PC-3 (cell line): Measurements from ENCODE around the gene PDZD7. TPM values are rescaled to one million over a fixed set of nuclear protein-coding genes. Genes with fewer than 3 reads are reported as not detected.

Experiments
- ATAC-seq: fragments of 200-7000 bp; cut with Tn5 transposase; 2 replicates; pipeline ENCODE4 v1.9.1; 2020; ENCODE audit warnings: mild to moderate bottlenecking, moderate library complexity
- BruUV-seq: library from RNA; stranded (reverse); fragments of 400-500 nt; replicated peaks from 2 replicates; lab custom pipeline; 2021; lab: Mats Ljungman, UMichigan
- CTCF ChIA-PET: fragments of 300-600 bp; sonication (Branson Sonifier 250); formaldehyde crosslinking; loops from one replicate; lab custom pipeline; 2022; ENCODE audit warnings: antibody characterized with exemption; lab: Charles Lee
- POLR2A ChIA-PET: fragments of 300-600 bp; sonication (Branson Sonifier 250); formaldehyde crosslinking; loops from one replicate; lab custom pipeline; 2022; ENCODE audit warnings: antibody characterized with exemption; ENCODE audit not compliant: unreplicated experiment; lab: Charles Lee
- DNase-seq: peaks from one replicate; pipeline ENCODE4 v3.0.0-alpha.2; 2015
- H2AFZ ChIP-seq: fragments of 300-600 bp; sonication (generic); 2 replicates; pipeline ENCODE4 v1.6.0; 2016; ENCODE audit warnings: antibody characterized with exemption, low read length
- H3F3A ChIP-seq: fragments of 300-600 bp; sonication (generic); one replicate; pipeline ENCODE4 v1.6.0; 2017; ENCODE audit warnings: antibody characterized with exemption, low read length, control low read depth, mild to moderate bottlenecking; ENCODE audit not compliant: unreplicated experiment
- H3K27ac ChIP-seq: fragments of 300-600 bp; sonication (generic); 2 replicates; pipeline ENCODE4 v1.5.1; 2016; ENCODE audit warnings: mild to moderate bottlenecking, low read length
- H3K27me3 ChIP-seq: fragments of 300-600 bp; sonication (generic); 2 replicates; pipeline ENCODE4 v1.6.1; 2016; ENCODE audit warnings: low read length, mixed read lengths
- H3K36me3 ChIP-seq: fragments of 300-600 bp; sonication (generic); 2 replicates; pipeline ENCODE4 v1.6.1; 2016; ENCODE audit warnings: low read depth, mixed run types, low read length, mixed read lengths
- H3K4me1 ChIP-seq: fragments of 300-600 bp; sonication (generic); 2 replicates; pipeline ENCODE4 v1.5.1; 2016; ENCODE audit warnings: low read length; ENCODE audit not compliant: insufficient read depth
- H3K4me2 ChIP-seq: fragments of 300-600 bp; sonication (generic); 2 replicates; pipeline ENCODE4 v1.6.0; 2016; ENCODE audit warnings: low read length
- H3K4me3 ChIP-seq: fragments of 300-600 bp; sonication (generic); 2 replicates; pipeline ENCODE4 v1.5.1; 2016; ENCODE audit warnings: mild to moderate bottlenecking, low read length, mixed read lengths
- H3K79me2 ChIP-seq: fragments of 300-600 bp; sonication (generic); 2 replicates; pipeline ENCODE4 v1.6.1; 2017; ENCODE audit warnings: low read length, mixed read lengths
- H3K9ac ChIP-seq: fragments of 300-600 bp; sonication (generic); 2 replicates; pipeline ENCODE4 v1.6.0; 2016; ENCODE audit warnings: mild to moderate bottlenecking, low read length
- H3K9me2 ChIP-seq: fragments of 300-600 bp; sonication (generic); replicated peaks from 2 replicates; pipeline ENCODE4 v1.6.1; 2016; ENCODE audit warnings: mixed run types, low read length, mixed read lengths
- H3K9me3 ChIP-seq: fragments of 300-600 bp; sonication (generic); 2 replicates; pipeline ENCODE4 v1.6.1; 2016; ENCODE audit warnings: low read length, mixed read lengths
- H4K20me1 ChIP-seq: fragments of 300-600 bp; sonication (generic); 2 replicates; pipeline ENCODE4 v1.6.1; 2016; ENCODE audit warnings: low read length, mixed read lengths
- CTCF ChIP-seq: fragments of 300-600 bp; sonication (generic); conservative IDR thresholded peaks from 2 replicates; pipeline ENCODE4 v1.5.1; 2017; ENCODE audit warnings: antibody characterized with exemption, low read depth, mild to moderate bottlenecking, low read length
- EZH2 ChIP-seq: fragments of 300-600 bp; sonication (generic); IDR thresholded peaks from one replicate; pipeline ENCODE4 v1.6.1; 2017; ENCODE audit warnings: antibody characterized with exemption, mild to moderate bottlenecking, low read length; ENCODE audit not compliant: unreplicated experiment
- EZH2phosphoT487 ChIP-seq: fragments of 300-600 bp; sonication (generic); IDR thresholded peaks from 2 replicates; pipeline ENCODE4 v1.6.1; 2018; ENCODE audit warnings: mild to moderate bottlenecking, antibody characterized with exemption, low read length, borderline replicate concordance
- intact Hi-C: fragments of 100-400 bp; cut with micrococcal nuclease; formaldehyde crosslinking; loops from 2 replicates; pipeline ENCODE4 v1.9.0; 2023
- total RNA-seq: library from RNA; depleted of rRNA; stranded (reverse); fragments of >200 nt; gene quantifications from 2 replicates; pipeline ENCODE4 v1.2.3, GENCODE V29; 2014

Gene PDZD7
- total RNA-seq, 1 experiment from 2014 or later: 2.8 TPM

GRCh38 chr10:101010329-101010728 is 20.6 kb downstream of the PDZD7 start:
- ChIA-PET POLR2A (no interaction called here), CTCF (interaction anchor here (2.2 kb wide), 1 partner anchor 12 kb away, joined by 16 read pairs; no protein-coding TSS in a partner anchor)
- TF ChIP-seq EZH2phosphoT487 (no peak), EZH2 (no peak), CTCF (no peak)
- DNase-seq: no peak
- no peak overlapping the region for H3K4me3 ChIP-seq
- intact Hi-C loops: no loop called here
- H3K9me3 ChIP-seq: no peaks in the 10 kb centered on the region
- no peak overlapping the region for H2AFZ ChIP-seq
- ATAC-seq: no peak
- no TSS peak for BruUV-seq
- H3F3A ChIP-seq: no peaks in the 10 kb centered on the region
- no peak overlapping the region for H3K9ac ChIP-seq
- no peak overlapping the region for H3K27ac ChIP-seq
- no peaks in the 10 kb centered on the region for H3K79me2 ChIP-seq
- no peaks in the 10 kb centered on the region for H3K36me3 ChIP-seq
- H3K4me1 ChIP-seq: peaks cover 25% of the 10 kb centered on the region
- no peaks in the 10 kb centered on the region for H4K20me1 ChIP-seq
- no peak overlapping the region for H3K4me2 ChIP-seq
- H3K27me3 ChIP-seq: no peaks in the 10 kb centered on the region
- H3K9me2 ChIP-seq: no peaks in the 10 kb centered on the region

GRCh38 chr10:101008823-101009423 is 22.0 kb downstream of the PDZD7 start:
- no peaks in the 10 kb centered on the region for H3K27me3 ChIP-seq
- no peak for TF ChIP-seq EZH2phosphoT487
- TF ChIP-seq EZH2: no peak
- no peak for TF ChIP-seq CTCF
- H3K79me2 ChIP-seq: no peaks in the 10 kb centered on the region
- ChIA-PET POLR2A (no interaction called here), CTCF (no interaction called here)
- H3K9ac ChIP-seq: no peak overlapping the region
- ATAC-seq (no peak), DNase-seq (no peak)
- no peak overlapping the region for H2AFZ ChIP-seq
- H3K36me3 ChIP-seq: no peaks in the 10 kb centered on the region
- no TSS peak for BruUV-seq
- no peak overlapping the region for H3K4me3 ChIP-seq
- H4K20me1 ChIP-seq: no peaks in the 10 kb centered on the region
- H3F3A ChIP-seq: no peaks in the 10 kb centered on the region
- no peak overlapping the region for H3K27ac ChIP-seq
- H3K9me3 ChIP-seq: no peaks in the 10 kb centered on the region
- H3K9me2 ChIP-seq: no peaks in the 10 kb centered on the region
- intact Hi-C loops: no loop called here
- peaks cover 17% of the 10 kb centered on the region for H3K4me1 ChIP-seq
- H3K4me2 ChIP-seq: no peak overlapping the region

- H4K20me1 ChIP-seq: no peaks in the 10 kb centered on the region
- TF ChIP-seq EZH2: no peak
- ChIA-PET POLR2A (no interaction called here), CTCF (no interaction called here)
- intact Hi-C loops: no loop called here
- no peak overlapping the region for H3K4me2 ChIP-seq
- H3K27ac ChIP-seq: no peak overlapping the region
- DNase-seq (no peak), ATAC-seq (no peak)
- no peaks in the 10 kb centered on the region for H3K9me2 ChIP-seq
- no peaks in the 10 kb centered on the region for H3K9me3 ChIP-seq
- H3F3A ChIP-seq: no peaks in the 10 kb centered on the region
- H3K4me1 ChIP-seq: peaks cover 12% of the 10 kb centered on the region
- H2AFZ ChIP-seq: no peak overlapping the region
- no peaks in the 10 kb centered on the region for H3K36me3 ChIP-seq
- no peak overlapping the region for H3K4me3 ChIP-seq
- no peak overlapping the region for H3K9ac ChIP-seq
- no peaks in the 10 kb centered on the region for H3K27me3 ChIP-seq
- 0 out of 2 replicates have a peak, but pooled peaks cover under 1% of the 10 kb centered on the region for H3K79me2 ChIP-seq
- no TSS peak for BruUV-seq
Measured at GRCh38 chr10:101007915-101008822, 22.8 kb downstream of the PDZD7 start.
